H1 (cell line): ENCODE results near the gene CHD6. TPM values are rescaled to one million over a fixed set of nuclear protein-coding genes. Genes with fewer than 3 reads are reported as not detected.

Experiments used
- CTCF ChIA-PET: fragments of 300-600 bp; sonication (Branson Sonifier 250); formaldehyde crosslinking; loops from one replicate; lab custom pipeline; 2021; ENCODE audit not compliant: partially characterized antibody; lab: Charles Lee
- POLR2A ChIA-PET: fragments of 300-600 bp; sonication (Branson Sonifier 250); formaldehyde crosslinking; loops from one replicate; lab custom pipeline; 2021; ENCODE audit warnings: inconsistent platforms; ENCODE audit not compliant: partially characterized antibody; lab: Charles Lee
- DNase-seq, 2 experiments: peaks; one replicate each; pipeline versions ENCODE4 v3.0.0 to v3.0.0-alpha.2; 2010 to 2022; ENCODE audit warnings: low spot score in 2 of 2, low read depth in 1 of 2, mixed read lengths in 1 of 2
- FAIRE-seq: peaks from 2 replicates; lab custom pipeline; 2011; peaks lifted over from hg19 to GRCh38; lab: Jason Lieb, UNC
- H2AFZ ChIP-seq: 2 replicates; pipeline ENCODE4 v1.8.1; 2012; ENCODE audit warnings: low read length, inconsistent platforms
- H2AK5ac ChIP-seq: 2 replicates; pipeline ENCODE4 v1.6.1; 2013; ENCODE audit warnings: low read depth, low read length
- H2BK120ac ChIP-seq: replicated peaks from 2 replicates; pipeline ENCODE3; 2013; ENCODE audit warnings: low read depth, low read length, inconsistent platforms
- H2BK12ac ChIP-seq: 2 replicates; pipeline ENCODE4 v1.6.1; 2013; ENCODE audit warnings: low read depth, low read length
- H2BK15ac ChIP-seq: 2 replicates; pipeline ENCODE4 v1.6.1; 2013; ENCODE audit warnings: low read length
- H2BK20ac ChIP-seq: 2 replicates; pipeline ENCODE4 v1.6.1; 2013; ENCODE audit warnings: low read length
- H2BK5ac ChIP-seq: 2 replicates; pipeline ENCODE4 v1.6.1; 2013; ENCODE audit warnings: low read depth, low read length
- H3K14ac ChIP-seq: 2 replicates; pipeline ENCODE4 v1.6.1; 2013; ENCODE audit warnings: inconsistent platforms; ENCODE audit not compliant: insufficient read length
- H3K18ac ChIP-seq: 2 replicates; pipeline ENCODE4 v1.6.1; 2013; ENCODE audit warnings: low read length; ENCODE audit errors: extremely low read depth
- H3K23ac ChIP-seq: 2 replicates; pipeline ENCODE4 v1.6.1; 2013; ENCODE audit warnings: inconsistent platforms; ENCODE audit not compliant: insufficient read length
- H3K23me2 ChIP-seq: 2 replicates; pipeline ENCODE4 v1.6.1; 2013; ENCODE audit warnings: low read depth, low read length
- H3K27ac ChIP-seq: 2 replicates; pipeline ENCODE4 v1.6.1; 2011; ENCODE audit warnings: low read depth, low read length, inconsistent platforms
- H3K27me3 ChIP-seq, 4 experiments: replicated peaks in 1 of 4; 1 replicate in 1 of 4; 2 replicates in 3 of 4; pipeline versions ENCODE4 v1.6.1 to v1.8.1; 2011 to 2013; ENCODE audit warnings: low read length in 3 of 4, mild to moderate bottlenecking in 3 of 4, inconsistent platforms in 2 of 4, mixed read lengths in 2 of 4, moderate library complexity in 1 of 4; ENCODE audit not compliant: control insufficient read depth in 3 of 4, insufficient read depth in 3 of 4; ENCODE audit errors: extremely low read depth in 1 of 4
- H3K36me3 ChIP-seq, 4 experiments: 2 replicates each; pipeline versions ENCODE4 v1.6.1 to v1.8.1; 2011 to 2013; ENCODE audit warnings: mild to moderate bottlenecking in 4 of 4, low read length in 3 of 4, moderate library complexity in 2 of 4, control low read depth in 1 of 4, inconsistent platforms in 1 of 4; ENCODE audit not compliant: insufficient read depth in 4 of 4, control insufficient read depth in 2 of 4
- H3K4ac ChIP-seq: replicated peaks from 2 replicates; pipeline ENCODE3; 2013; ENCODE audit warnings: low read length, low read depth, mixed read lengths, inconsistent platforms; ENCODE audit not compliant: insufficient read length
- H3K4me1 ChIP-seq, 4 experiments: replicated peaks in 1 of 4; 1 replicate in 1 of 4; 2 replicates in 3 of 4; pipeline versions ENCODE4 v1.6.1 to v1.8.1; 2011 to 2013; ENCODE audit warnings: low read length in 3 of 4, inconsistent platforms in 2 of 4, mixed read lengths in 1 of 4; ENCODE audit not compliant: insufficient read depth in 4 of 4, control insufficient read depth in 3 of 4
- H3K4me2 ChIP-seq, 2 experiments: 2 replicates each; pipeline versions ENCODE4 v1.6.1 to v1.8.1; 2011 to 2013; ENCODE audit warnings: low read depth in 2 of 2, low read length in 2 of 2, control low read depth in 1 of 2, inconsistent platforms in 1 of 2, mild to moderate bottlenecking in 1 of 2; ENCODE audit not compliant: insufficient read depth in 1 of 2
- H3K4me3 ChIP-seq, 4 experiments: fragments of 200-600, 300-600 bp in 1 of 4; sonication (generic), shearing (Covaris generic), sonication (Bioruptor Twin) in 1 of 4; 2 replicates each; pipeline versions ENCODE4 v1.5.1 to v1.8.1; 2011 to 2016; ENCODE audit warnings: low read length in 4 of 4, low read depth in 3 of 4, control low read depth in 2 of 4, inconsistent platforms in 2 of 4, mild to moderate bottlenecking in 2 of 4, mixed read lengths in 1 of 4, moderate library complexity in 1 of 4; ENCODE audit not compliant: insufficient read depth in 2 of 4; ENCODE audit errors: extremely low read depth in 1 of 4
- H3K56ac ChIP-seq: replicated peaks from 2 replicates; pipeline ENCODE3; 2013; ENCODE audit warnings: low read depth, mild to moderate bottlenecking, mixed read lengths, low read length, inconsistent platforms; ENCODE audit not compliant: insufficient read length
- H3K79me1 ChIP-seq: 2 replicates; pipeline ENCODE4 v1.6.1; 2013; ENCODE audit warnings: low read depth, low read length, control low read depth
- H3K79me2 ChIP-seq, 2 experiments: 2 replicates each; pipeline versions ENCODE4 v1.6.1 to v1.8.1; 2012 to 2013; ENCODE audit warnings: low read length in 2 of 2, mild to moderate bottlenecking in 2 of 2, inconsistent platforms in 1 of 2; ENCODE audit not compliant: insufficient read depth in 2 of 2, control insufficient read depth in 1 of 2
- H3K9ac ChIP-seq, 4 experiments: replicated peaks in 1 of 4; 1 replicate in 1 of 4; 2 replicates in 3 of 4; pipeline versions ENCODE4 v1.6.1 to v1.8.1; 2011 to 2013; ENCODE audit warnings: low read depth in 3 of 4, low read length in 3 of 4, control low read depth in 2 of 4, mild to moderate bottlenecking in 2 of 4, moderate library complexity in 2 of 4, inconsistent platforms in 1 of 4; ENCODE audit errors: extremely low read depth in 1 of 4
- H3K9me3 ChIP-seq, 2 experiments: 2 replicates each; pipeline versions ENCODE4 v1.6.1 to v1.8.1; 2012 to 2013; ENCODE audit warnings: mild to moderate bottlenecking in 2 of 2, moderate library complexity in 2 of 2, control low read depth in 1 of 2, inconsistent platforms in 1 of 2, low read depth in 1 of 2, low read length in 1 of 2, mixed read lengths in 1 of 2; ENCODE audit not compliant: insufficient read depth in 2 of 2
- H4K20me1 ChIP-seq, 2 experiments: replicated peaks in 1 of 2; 2 replicates each; pipeline versions ENCODE3 to v1.8.1; 2011 to 2013; ENCODE audit warnings: inconsistent platforms in 2 of 2, low read length in 2 of 2, mild to moderate bottlenecking in 1 of 2; ENCODE audit not compliant: insufficient read depth in 2 of 2, control insufficient read depth in 1 of 2
- H4K5ac ChIP-seq: 2 replicates; pipeline ENCODE4 v1.6.1; 2013; ENCODE audit warnings: low read length, low read depth, mixed read lengths, inconsistent platforms; ENCODE audit not compliant: insufficient read length
- H4K8ac ChIP-seq: 2 replicates; pipeline ENCODE4 v1.8.0; 2013; ENCODE audit warnings: mild to moderate bottlenecking, moderate library complexity, low read length, inconsistent platforms; ENCODE audit not compliant: insufficient read depth; ENCODE audit errors: extremely low read depth
- H4K91ac ChIP-seq: replicated peaks from 2 replicates; pipeline ENCODE3; 2013; ENCODE audit warnings: low read length, mixed read lengths, inconsistent platforms; ENCODE audit not compliant: insufficient read length
- JUN ChIP-seq: IDR thresholded peaks from 2 replicates; pipeline ENCODE4 v1.6.1; 2011; ENCODE audit warnings: low read depth, mild to moderate bottlenecking, improper control_type of control experiment, low read length
- WGBS, 2 experiments: shearing (Covaris generic) in 1 of 2; methylation state at CpG; one replicate each; pipeline versions ENCODE4 v1.1.6 to v1.1.7; 2013 to 2015; ENCODE audit warnings: low lambda C conversion rate in 2 of 2, mixed read lengths in 2 of 2, inconsistent platforms in 1 of 2, low coverage in 1 of 2, missing lambda C conversion rate in 1 of 2; ENCODE audit not compliant: insufficient replicate concordance in 2 of 2, insufficient coverage in 1 of 2, insufficient read length in 1 of 2; ENCODE audit errors: extremely low coverage in 1 of 2, missing lambda C conversion rate in 1 of 2; 5-methylcytosine and 5-hydroxymethylcytosine counted together
- polyA plus RNA-seq, 7 experiments: library from polyadenylated mRNA; depleted of rRNA in 3 of 7; stranded (reverse) in 5 of 7; unstranded in 2 of 7; fragments of >200 nt in 5 of 7; fragments of 200-250 nt in 2 of 7; gene quantifications; 1 replicate in 5 of 7; 2 replicates in 1 of 7; 4 replicates in 1 of 7; pipeline versions ENCODE4 v1.2.1 to v1.2.3, GENCODE V29; 2011 to 2013; ENCODE audit warnings: missing spikeins in 2 of 7, mixed read lengths in 2 of 7
- total RNA-seq: library from RNA; stranded (reverse); fragmentation: NEBNext Ultra II Directional; extraction: Animal tissue kit (Norgen Biotek cat#: 25700); gene quantifications from 2 replicates; pipeline ENCODE4 v1.2.1, GENCODE V29; 2021

Gene CHD6
- total and polyA plus RNA-seq, 2 of the 8 experiments (the other 6 are each of a cell fraction or from before 2014, with no cell fraction given), result 11.1 to 62.9 TPM

DNA sequence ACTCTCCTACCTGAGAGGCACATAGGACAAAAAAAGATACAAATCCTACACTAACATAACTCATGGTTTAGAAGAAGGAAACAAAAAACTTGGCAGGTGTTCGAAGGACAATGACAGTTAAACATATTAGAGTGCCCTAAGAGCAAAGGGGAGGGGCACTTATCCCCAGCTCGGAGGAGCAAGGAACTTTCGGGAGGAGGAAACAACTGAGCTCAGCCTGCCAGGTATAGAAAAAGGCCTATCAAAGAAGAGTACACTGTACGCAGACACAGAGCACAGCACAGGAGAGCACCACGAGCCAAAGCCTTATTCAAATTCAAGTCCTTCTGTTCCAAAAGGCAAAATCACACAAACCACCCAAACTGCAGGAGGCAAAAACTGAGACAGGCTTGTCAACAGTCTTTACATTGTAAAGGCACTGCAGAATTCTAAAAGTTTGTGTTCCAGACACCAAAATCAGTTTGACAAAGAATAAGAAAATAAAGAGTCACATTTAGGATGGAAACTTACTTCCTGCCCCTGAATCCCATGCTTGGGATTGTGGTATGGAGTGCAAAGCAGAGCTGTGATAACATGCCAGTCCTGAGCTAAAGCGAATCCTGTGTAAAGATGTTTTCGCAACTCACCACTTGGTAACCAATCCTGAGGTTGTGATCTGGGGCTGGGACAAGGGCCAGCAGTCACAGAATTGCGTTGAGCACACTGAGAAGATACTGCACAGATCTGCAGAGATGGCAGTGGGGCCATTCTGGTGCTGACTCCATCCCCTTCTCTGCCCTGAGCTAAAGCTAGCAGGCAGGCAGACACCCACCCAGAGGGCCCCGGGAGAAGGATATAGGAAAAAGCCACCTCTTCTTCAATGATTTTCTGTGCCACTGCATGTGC is 108.6 kb downstream of the CHD6 start:
- 87% methylated on average over 9 of the region's 9 CpGs; no CpG with 5 or more reads in 1 of the 2 experiments for WGBS, 2 experiments
- POLR2A ChIA-PET, result no interaction called here
- CTCF ChIA-PET, result interaction anchor here (0.8 kb wide), 2 partner anchors 12 to 112 kb away, joined by 3 read pairs; no protein-coding TSS in a partner anchor
- no peak for TF ChIP-seq JUN

More for the DNA sequence above, 108.6 kb downstream of the CHD6 start:
- Histone ChIP-seq H4K91ac (no peak overlapping the region), H3K14ac (no peak overlapping the region), H3K56ac (no peak overlapping the region), H2BK120ac (no peak overlapping the region), H3K4ac (no peak overlapping the region), H2BK5ac (no peak overlapping the region), H3K79me2 (peaks cover 0 to 35% of the 10 kb centered on the region in 2 experiments; a peak in 2 of 4 replicates), H4K5ac (no peak overlapping the region), H3K27me3 (no peaks in the 10 kb centered on the region), H3K27ac (no peak overlapping the region), H3K18ac (no peak overlapping the region), H4K8ac (no peak overlapping the region), H2AFZ (no peak overlapping the region), H2BK20ac (no peak overlapping the region), H3K79me1 (peaks cover 7% of the 10 kb centered on the region; the same call in 1 of the 2 replicates), H2AK5ac (no peak overlapping the region), H3K4me2 (no peak overlapping the region), H3K23ac (no peak overlapping the region), H3K4me1 (peaks cover 0 to 8% (median 7%) of the 10 kb centered on the region in 4 experiments; a peak in 3 of 7 replicates), H3K36me3 (peaks cover 0 to 22% (median 7%) of the 10 kb centered on the region in 4 experiments; a peak in 5 of 8 replicates), H3K4me3 (no peak overlapping the region), H2BK12ac (no peak overlapping the region), H4K20me1 (peaks cover 3 to 5% of the 10 kb centered on the region in 2 experiments), H3K9ac (no peak overlapping the region; a peak in 1 of 7 replicates), H3K23me2 (no peaks in the 10 kb centered on the region), H2BK15ac (no peak overlapping the region), H3K9me3 (no peaks in the 10 kb centered on the region)
- FAIRE-seq (no peak), DNase-seq (no peak)
